ENCODE results near the gene TTC33.
A peak's percentile ranks its signal among the peaks of the same experiment; 100 is the strongest.
"Not testable (repeated sequence)": the region's sequence is repeated elsewhere in the genome, so short reads cannot be mapped to it uniquely, and the experiment has no call there.

The TTC33 gene, protein sequence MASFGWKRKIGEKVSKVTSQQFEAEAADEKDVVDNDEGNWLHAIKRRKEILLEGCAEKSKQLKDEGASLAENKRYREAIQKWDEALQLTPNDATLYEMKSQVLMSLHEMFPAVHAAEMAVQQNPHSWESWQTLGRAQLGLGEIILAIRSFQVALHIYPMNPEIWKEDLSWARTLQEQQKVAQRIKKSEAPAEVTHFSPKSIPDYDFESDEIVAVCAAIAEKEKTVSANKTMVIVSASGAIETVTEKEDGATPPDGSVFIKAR

DNA sequence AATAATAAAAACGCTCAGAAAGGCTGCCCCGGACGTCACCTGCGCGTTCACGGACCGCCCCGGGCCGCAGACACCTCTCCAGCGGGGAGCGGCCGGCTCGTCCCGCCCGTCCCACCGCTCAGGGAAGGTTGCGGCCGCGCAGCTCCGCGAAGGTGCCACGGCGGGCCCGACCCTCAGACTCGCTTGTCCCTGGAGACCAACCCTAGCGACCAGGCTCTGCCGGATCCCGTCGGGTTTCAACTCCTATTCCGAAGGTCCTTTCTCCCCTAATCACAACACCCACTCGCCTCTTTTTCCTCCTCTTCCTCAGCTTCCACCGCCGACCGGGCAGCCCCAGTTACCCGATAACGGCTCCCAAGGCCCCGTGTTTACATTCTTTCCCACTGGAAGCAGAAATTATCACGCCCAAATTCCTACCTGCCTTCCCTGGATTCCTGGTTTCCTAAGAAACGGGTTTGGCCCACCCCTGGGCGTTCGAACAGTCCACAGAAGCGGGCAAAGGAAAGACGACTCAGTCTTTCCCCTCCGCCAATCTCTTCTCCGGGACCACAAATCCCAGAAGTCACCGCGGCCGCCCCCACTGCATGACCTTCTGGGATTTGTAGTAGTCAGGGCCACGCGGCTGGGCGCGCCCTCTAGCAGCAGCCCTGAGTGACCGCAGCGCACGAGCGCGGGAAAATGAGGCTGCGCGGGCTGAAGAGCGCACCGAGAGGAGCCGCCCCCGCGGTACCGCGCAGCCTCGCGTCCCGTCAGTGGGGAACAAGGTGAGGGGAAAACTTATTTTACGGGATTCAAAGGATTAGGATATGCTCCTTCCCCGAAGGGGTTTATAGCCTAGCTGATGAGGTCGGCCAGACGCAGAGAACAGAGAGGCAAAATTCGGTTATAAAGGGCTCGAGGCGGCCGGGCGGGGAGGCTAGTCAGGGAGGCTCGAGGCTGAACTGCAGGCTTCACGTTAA lies at the start of gene TTC33:
TSS of gene TTC33 (minus strand) at position 555 of the 959 bp plus-strand sequence. CDS start 8,943 bp downstream, outside the sequence.
- no peaks in the 10 kb centered on the region for H3K27me3 ChIP-seq (ENCODE audit: control insufficient read depth, insufficient read depth, low read length)
- H3K4me3 ChIP-seq (ENCODE audit: low read depth, low read length), result peak within 1 kb of the TSS; percentile 96
- H3K9me3 ChIP-seq (ENCODE audit: control insufficient read depth, insufficient read depth, low read depth, low read length), result peaks cover 5% of the 10 kb centered on the region; the same call in 1 of the 2 replicates
- H3K27ac ChIP-seq (ENCODE audit: low read depth, low read length), result peak within 1 kb of the TSS; percentile 43; the same call in 1 of the 2 replicates
- peak within 1 kb of the TSS; percentile 85 for H3K9ac ChIP-seq (ENCODE audit: low read length)
- peaks cover 5% of the 10 kb centered on the region; the same call in 1 of the 2 replicates for H3K4me1 ChIP-seq (ENCODE audit: control insufficient read depth, insufficient read depth, low read length)
- 0 out of 2 replicates have a peak, but pooled peaks cover 3% of the 10 kb centered on the region for H3K36me3 ChIP-seq (ENCODE audit: control insufficient read depth, insufficient read depth, low read length)

- Histone ChIP-seq H3K4me1 (ENCODE audit: control insufficient read depth, insufficient read depth, low read length) (peaks cover 12% of the 10 kb centered on the region), H3K9me3 (ENCODE audit: control insufficient read depth, insufficient read depth, low read depth, low read length) (no peaks in the 10 kb centered on the region), H3K4me3 (ENCODE audit: low read depth, low read length) (peak overlapping the region; percentile 25; the same call in 1 of the 2 replicates), H3K9ac (ENCODE audit: low read length) (no peak overlapping the region), H3K36me3 (ENCODE audit: control insufficient read depth, insufficient read depth, low read length) (no peaks in the 10 kb centered on the region), H3K27ac (ENCODE audit: low read depth, low read length) (no peak overlapping the region), H3K27me3 (ENCODE audit: control insufficient read depth, insufficient read depth, low read length) (no peaks in the 10 kb centered on the region)
Measured at GRCh38 chr5:40801771-40802562, 46.2 kb upstream of the TTC33 start.

- peaks cover 6% of the 10 kb centered on the region; the same call in 1 of the 2 replicates for H3K36me3 ChIP-seq (ENCODE audit: control insufficient read depth, insufficient read depth, low read length)
- H3K4me3 ChIP-seq (ENCODE audit: low read depth, low read length), result peak overlapping the region; percentile 97
- H3K27me3 ChIP-seq (ENCODE audit: control insufficient read depth, insufficient read depth, low read length), result no peaks in the 10 kb centered on the region
- peak overlapping the region; percentile 79 for H3K9ac ChIP-seq (ENCODE audit: low read length)
- no peaks in the 10 kb centered on the region for H3K9me3 ChIP-seq (ENCODE audit: control insufficient read depth, insufficient read depth, low read depth, low read length)
- H3K27ac ChIP-seq (ENCODE audit: low read depth, low read length), result no peak overlapping the region
- H3K4me1 ChIP-seq (ENCODE audit: control insufficient read depth, insufficient read depth, low read length), result peaks cover 12% of the 10 kb centered on the region
Measured at GRCh38 chr5:40799258-40799657, 43.5 kb upstream of the TTC33 start.

DNA sequence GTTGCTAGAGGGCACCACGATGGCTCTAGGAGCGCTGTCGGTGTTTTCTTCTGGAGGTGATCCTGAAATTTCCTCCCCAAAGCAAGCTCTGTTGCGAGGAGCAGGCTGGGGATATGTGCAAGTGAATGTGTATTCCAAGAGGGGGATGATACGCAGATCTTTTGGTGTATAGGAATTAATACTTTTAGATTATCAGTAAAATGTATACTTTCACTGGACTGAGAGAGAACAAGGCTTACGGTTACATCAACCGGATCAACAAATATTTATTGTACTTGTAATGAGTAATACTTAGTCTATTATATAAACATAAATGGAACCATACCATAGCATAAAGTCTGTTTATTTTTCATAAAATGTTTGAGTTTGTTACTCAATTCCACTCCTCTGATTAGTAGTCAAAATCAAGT lies 43.0 kb upstream of the TTC33 start:
- Histone ChIP-seq H3K9ac (ENCODE audit: low read length) (peak overlapping the region; percentile 79), H3K27ac (ENCODE audit: low read depth, low read length) (peak overlapping the region; percentile 77; the same call in 1 of the 2 replicates)

GRCh38 chr5:40798012-40798800 lies 42.4 kb upstream of the TTC33 start, which contains the start of gene PRKAA1:
TSS of gene PRKAA1 (minus strand) at chr5:40798374. CDS start at chr5:40798189, 185 bp downstream.
- H3K36me3 ChIP-seq (ENCODE audit: control insufficient read depth, insufficient read depth, low read length), result peaks cover 6% of the 10 kb centered on the region; the same call in 1 of the 2 replicates
- no peaks in the 10 kb centered on the region for H3K9me3 ChIP-seq (ENCODE audit: control insufficient read depth, insufficient read depth, low read depth, low read length)
- peak within 1 kb of the TSS; percentile 90 for H3K27ac ChIP-seq (ENCODE audit: low read depth, low read length)
- no peaks in the 10 kb centered on the region for H3K27me3 ChIP-seq (ENCODE audit: control insufficient read depth, insufficient read depth, low read length)
- H3K9ac ChIP-seq (ENCODE audit: low read length), result peak within 1 kb of the TSS; percentile 97
- peak within 1 kb of the TSS; percentile 97 for H3K4me3 ChIP-seq (ENCODE audit: low read depth, low read length)
- H3K4me1 ChIP-seq (ENCODE audit: control insufficient read depth, insufficient read depth, low read length), result peaks cover 12% of the 10 kb centered on the region

More for the DNA sequence above, 43.0 kb upstream of the TTC33 start:
- no peaks in the 10 kb centered on the region for H3K9me3 ChIP-seq (ENCODE audit: control insufficient read depth, insufficient read depth, low read depth, low read length)
- H3K4me3 ChIP-seq (ENCODE audit: low read depth, low read length), result peak overlapping the region; percentile 97
- H3K27me3 ChIP-seq (ENCODE audit: control insufficient read depth, insufficient read depth, low read length), result no peaks in the 10 kb centered on the region
- H3K36me3 ChIP-seq (ENCODE audit: control insufficient read depth, insufficient read depth, low read length), result peaks cover 6% of the 10 kb centered on the region; the same call in 1 of the 2 replicates
- peaks cover 12% of the 10 kb centered on the region for H3K4me1 ChIP-seq (ENCODE audit: control insufficient read depth, insufficient read depth, low read length)

DNA sequence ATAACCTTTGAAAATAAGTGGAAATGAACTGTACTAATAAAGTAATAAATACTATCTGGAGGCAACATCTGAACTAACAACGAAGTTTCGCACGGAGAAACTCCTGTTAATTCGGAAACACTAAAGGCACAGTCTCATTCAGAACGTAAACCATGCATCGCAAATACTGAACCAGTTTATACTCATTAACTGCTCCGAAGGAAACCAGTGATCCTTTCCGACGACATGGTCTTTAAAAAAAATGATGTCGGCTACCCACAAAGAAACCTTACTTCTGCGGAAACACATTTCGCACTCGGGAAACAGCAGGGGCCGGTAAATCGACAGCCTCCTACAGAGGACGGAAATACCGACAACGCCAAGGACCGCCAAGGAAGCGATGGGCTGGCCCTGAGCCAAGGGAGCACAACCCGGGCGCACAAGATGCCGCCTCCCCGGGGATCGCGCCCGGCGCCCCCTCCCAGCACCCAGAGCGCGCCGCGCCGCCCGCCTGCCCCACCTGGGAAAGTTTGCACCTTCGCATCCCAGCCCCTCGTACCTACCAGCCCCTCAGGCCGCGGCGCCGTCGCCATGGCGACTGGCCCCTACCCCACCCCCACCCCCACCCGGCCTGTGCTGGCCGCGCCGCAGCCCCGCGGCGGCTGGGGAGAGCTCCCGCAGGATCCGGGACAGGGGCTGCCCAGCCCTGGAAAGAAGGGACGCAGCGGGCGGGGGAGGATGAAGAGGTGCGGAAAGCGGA lies 41.7 kb upstream of the TTC33 start:
- H3K36me3 ChIP-seq (ENCODE audit: control insufficient read depth, insufficient read depth, low read length), result peaks cover 6% of the 10 kb centered on the region; the same call in 1 of the 2 replicates
- no peaks in the 10 kb centered on the region for H3K9me3 ChIP-seq (ENCODE audit: control insufficient read depth, insufficient read depth, low read depth, low read length)
- H3K27me3 ChIP-seq (ENCODE audit: control insufficient read depth, insufficient read depth, low read length), result no peaks in the 10 kb centered on the region
- peak overlapping the region; percentile 97 for H3K4me3 ChIP-seq (ENCODE audit: low read depth, low read length)
- peak overlapping the region; percentile 90; the same call in 1 of the 2 replicates for H3K27ac ChIP-seq (ENCODE audit: low read depth, low read length)
- peak overlapping the region; percentile 97 for H3K9ac ChIP-seq (ENCODE audit: low read length)
- H3K4me1 ChIP-seq (ENCODE audit: control insufficient read depth, insufficient read depth, low read length), result peaks cover 12% of the 10 kb centered on the region

DNA sequence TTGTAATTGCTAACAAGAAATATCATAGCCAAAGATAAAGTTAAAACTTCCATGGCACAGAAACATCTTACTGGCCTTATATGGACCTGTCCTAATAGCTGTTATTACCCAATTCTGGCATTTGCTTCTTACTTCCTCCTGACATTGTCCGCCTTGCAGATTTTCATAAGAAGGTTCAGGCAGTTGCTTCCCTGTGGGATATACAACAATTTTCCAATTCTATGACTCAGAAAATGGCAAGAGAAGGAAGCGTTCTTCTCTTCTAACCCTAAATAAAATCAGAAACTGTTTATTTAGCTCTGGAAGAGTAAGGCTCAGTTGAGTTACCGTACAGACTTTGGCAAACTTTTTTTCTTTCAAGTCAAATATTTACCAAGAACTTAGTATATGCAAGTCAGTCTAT lies 40.7 kb upstream of the TTC33 start:
- no peaks in the 10 kb centered on the region for H3K9me3 ChIP-seq (ENCODE audit: control insufficient read depth, insufficient read depth, low read depth, low read length)
- H3K27me3 ChIP-seq (ENCODE audit: control insufficient read depth, insufficient read depth, low read length), result no peaks in the 10 kb centered on the region
- peaks cover 4% of the 10 kb centered on the region; the same call in 1 of the 2 replicates for H3K4me1 ChIP-seq (ENCODE audit: control insufficient read depth, insufficient read depth, low read length)
- H3K27ac ChIP-seq (ENCODE audit: low read depth, low read length), result no peak overlapping the region
- H3K4me3 ChIP-seq (ENCODE audit: low read depth, low read length), result peak overlapping the region; percentile 97
- peaks cover 6% of the 10 kb centered on the region; the same call in 1 of the 2 replicates for H3K36me3 ChIP-seq (ENCODE audit: control insufficient read depth, insufficient read depth, low read length)
- no peak overlapping the region for H3K9ac ChIP-seq (ENCODE audit: low read length)

DNA sequence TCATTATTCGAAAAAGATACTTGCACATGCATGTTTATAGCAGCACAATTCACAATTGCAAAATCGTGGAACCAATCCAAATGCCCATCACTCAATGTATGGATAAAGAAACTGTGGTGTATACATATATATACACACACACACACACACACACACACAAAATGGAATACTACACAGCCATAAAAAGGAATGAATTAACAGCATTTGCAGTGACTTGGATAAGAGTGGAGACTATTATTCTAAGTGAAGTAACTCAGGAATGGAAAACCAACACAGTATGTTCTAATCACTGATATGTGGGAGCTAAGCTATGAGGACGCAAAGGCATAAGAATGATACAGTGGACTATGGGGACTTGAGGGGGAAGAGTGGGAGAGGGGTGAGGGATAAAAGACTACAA lies 39.1 kb upstream of the TTC33 start:
- not testable (repeated sequence) for H3K4me1 ChIP-seq (ENCODE audit: control insufficient read depth, insufficient read depth, low read length); H3K9ac ChIP-seq (ENCODE audit: low read length); H3K27me3 ChIP-seq (ENCODE audit: control insufficient read depth, insufficient read depth, low read length); H3K27ac ChIP-seq (ENCODE audit: low read depth, low read length); H3K9me3 ChIP-seq (ENCODE audit: control insufficient read depth, insufficient read depth, low read depth, low read length); H3K4me3 ChIP-seq (ENCODE audit: low read depth, low read length); H3K36me3 ChIP-seq (ENCODE audit: control insufficient read depth, insufficient read depth, low read length)

- not testable (repeated sequence) for H3K4me3 ChIP-seq (ENCODE audit: low read depth, low read length); H3K9ac ChIP-seq (ENCODE audit: low read length); H3K36me3 ChIP-seq (ENCODE audit: control insufficient read depth, insufficient read depth, low read length); H3K27ac ChIP-seq (ENCODE audit: low read depth, low read length); H3K27me3 ChIP-seq (ENCODE audit: control insufficient read depth, insufficient read depth, low read length); H3K4me1 ChIP-seq (ENCODE audit: control insufficient read depth, insufficient read depth, low read length); H3K9me3 ChIP-seq (ENCODE audit: control insufficient read depth, insufficient read depth, low read depth, low read length)
Measured at GRCh38 chr5:40794340-40794739, 38.6 kb upstream of the TTC33 start.
